Neural cell (in vitro differentiated cells): ENCODE results near the gene LFNG. TPM values are rescaled to one million over a fixed set of nuclear protein-coding genes. Genes with fewer than 3 reads are reported as not detected.

Experiments
- H2AFZ ChIP-seq: fragments of 200-600, 300-800 bp; sonication (generic), shearing (Covaris generic); 2 replicates; pipeline ENCODE4 v1.6.0; 2014; ENCODE audit warnings: low read depth, mild to moderate bottlenecking, antibody characterized with exemption, low read length, moderate library complexity
- H3F3A ChIP-seq: fragments of 200-600 bp; shearing (Covaris generic); 2 replicates; pipeline ENCODE4 v1.6.1; 2016; ENCODE audit warnings: mild to moderate bottlenecking, moderate library complexity, mixed read lengths, antibody characterized with exemption, low read length; ENCODE audit not compliant: insufficient read depth, poor library complexity, severe bottlenecking
- H3K27ac ChIP-seq: fragments of 200-600, 300-800 bp; sonication (generic), shearing (Covaris generic); 2 replicates; pipeline ENCODE4 v1.5.1; 2014; ENCODE audit warnings: mild to moderate bottlenecking, low read length, moderate library complexity
- H3K27me3 ChIP-seq: fragments of 300-800, 200-600 bp; sonication (generic), shearing (Covaris generic); 2 replicates; pipeline ENCODE4 v1.6.0; 2014; ENCODE audit warnings: mild to moderate bottlenecking, low read depth, low read length, moderate library complexity; ENCODE audit not compliant: insufficient read depth
- H3K36me3 ChIP-seq: fragments of 300-800, 200-600 bp; sonication (generic), shearing (Covaris generic); 2 replicates; pipeline ENCODE4 v1.5.1; 2014; ENCODE audit warnings: mild to moderate bottlenecking, antibody characterized with exemption, low read length, moderate library complexity; ENCODE audit not compliant: insufficient read depth
- H3K4me2 ChIP-seq: fragments of 300-800, 200-600 bp; sonication (generic), shearing (Covaris generic); 2 replicates; pipeline ENCODE4 v1.6.0; 2014; ENCODE audit warnings: mild to moderate bottlenecking, low read length
- H3K4me3 ChIP-seq: fragments of 300-800, 200-600 bp; sonication (generic), shearing (Covaris generic); 2 replicates; pipeline ENCODE4 v1.5.1; 2014; ENCODE audit warnings: mild to moderate bottlenecking, low read length, moderate library complexity
- H3K79me2 ChIP-seq: fragments of 200-600 bp; shearing (Covaris generic); replicated peaks from 2 replicates; pipeline ENCODE4 v1.6.0; 2014; ENCODE audit warnings: mild to moderate bottlenecking, low read length, moderate library complexity; ENCODE audit not compliant: insufficient read depth
- H3K9ac ChIP-seq: fragments of 300-800, 200-600 bp; sonication (generic), shearing (Covaris generic); 2 replicates; pipeline ENCODE4 v1.6.1; 2016; ENCODE audit warnings: mild to moderate bottlenecking, low read length, mixed read lengths
- H3K9me2 ChIP-seq: fragments of 200-600 bp; shearing (Covaris generic); 2 replicates; pipeline ENCODE4 v1.6.1; 2016; ENCODE audit warnings: mild to moderate bottlenecking, low read length, mixed read lengths; ENCODE audit not compliant: insufficient read depth
- H3K9me3 ChIP-seq: fragments of 200-600, 300-800 bp; sonication (generic), shearing (Covaris generic); 2 replicates; pipeline ENCODE4 v1.6.1; 2016; ENCODE audit warnings: mild to moderate bottlenecking, mixed run types, low read length, moderate library complexity, mixed read lengths
- H4K20me1 ChIP-seq: fragments of 200-600 bp; shearing (Covaris generic); 2 replicates; pipeline ENCODE4 v1.6.1; 2016; ENCODE audit warnings: mild to moderate bottlenecking, mixed run types; ENCODE audit not compliant: insufficient read depth
- EP300 ChIP-seq: fragments of 450-650 bp; conservative IDR thresholded peaks from 2 replicates; pipeline ENCODE4 v1.6.1; 2014; ENCODE audit warnings: antibody characterized with exemption, mild to moderate bottlenecking, moderate library complexity; ENCODE audit not compliant: poor library complexity, severe bottlenecking
- EZH2 ChIP-seq: fragments of 200-600, 300-800 bp; shearing (Covaris generic), sonication (generic); IDR thresholded peaks from 2 replicates; pipeline ENCODE4 v1.6.1; 2014; ENCODE audit warnings: antibody characterized with exemption, low read length, borderline replicate concordance, mild to moderate bottlenecking; ENCODE audit not compliant: insufficient read depth, poor library complexity, severe bottlenecking
- MXI1 ChIP-seq: fragments of 450-650 bp; conservative IDR thresholded peaks from 2 replicates; pipeline ENCODE4 v1.6.1; 2014; ENCODE audit warnings: antibody characterized with exemption, mild to moderate bottlenecking; ENCODE audit not compliant: poor library complexity, severe bottlenecking
- POLR2AphosphoS5 ChIP-seq: IDR thresholded peaks from 2 replicates; pipeline ENCODE4 v1.6.1; 2012
- RAD21 ChIP-seq: fragments of 450-650 bp; conservative IDR thresholded peaks from 2 replicates; pipeline ENCODE4 v1.6.1; 2014; ENCODE audit warnings: antibody characterized with exemption, mild to moderate bottlenecking, moderate library complexity
- SMC3 ChIP-seq: fragments of 450-650 bp; conservative IDR thresholded peaks from 2 replicates; pipeline ENCODE4 v1.6.1; 2014; ENCODE audit warnings: antibody characterized with exemption, mild to moderate bottlenecking, moderate library complexity; ENCODE audit not compliant: poor library complexity
- TAF1 ChIP-seq: IDR thresholded peaks from 2 replicates; pipeline ENCODE4 v1.6.1; 2012; ENCODE audit warnings: low read depth
- polyA plus RNA-seq: library from polyadenylated mRNA; depleted of rRNA; stranded (reverse); fragments of >200 nt; gene quantifications from 2 replicates; pipeline ENCODE4 v1.2.3, GENCODE V29; 2014
- TF ChIP-seq, protein P1 (sequence below): IDR thresholded peaks from 2 replicates; pipeline ENCODE4 v1.6.1; 2012; ENCODE audit warnings: borderline replicate concordance
- TF ChIP-seq, protein P2 (sequence below): fragments of 450-650 bp; IDR thresholded peaks from 2 replicates; pipeline ENCODE4 v1.5.1; 2014; ENCODE audit warnings: antibody characterized with exemption, mild to moderate bottlenecking, moderate library complexity; ENCODE audit not compliant: poor library complexity, severe bottlenecking

The LFNG gene
- polyA plus RNA-seq, 1 donor from 2014 or later = 0.30 TPM

DNA sequence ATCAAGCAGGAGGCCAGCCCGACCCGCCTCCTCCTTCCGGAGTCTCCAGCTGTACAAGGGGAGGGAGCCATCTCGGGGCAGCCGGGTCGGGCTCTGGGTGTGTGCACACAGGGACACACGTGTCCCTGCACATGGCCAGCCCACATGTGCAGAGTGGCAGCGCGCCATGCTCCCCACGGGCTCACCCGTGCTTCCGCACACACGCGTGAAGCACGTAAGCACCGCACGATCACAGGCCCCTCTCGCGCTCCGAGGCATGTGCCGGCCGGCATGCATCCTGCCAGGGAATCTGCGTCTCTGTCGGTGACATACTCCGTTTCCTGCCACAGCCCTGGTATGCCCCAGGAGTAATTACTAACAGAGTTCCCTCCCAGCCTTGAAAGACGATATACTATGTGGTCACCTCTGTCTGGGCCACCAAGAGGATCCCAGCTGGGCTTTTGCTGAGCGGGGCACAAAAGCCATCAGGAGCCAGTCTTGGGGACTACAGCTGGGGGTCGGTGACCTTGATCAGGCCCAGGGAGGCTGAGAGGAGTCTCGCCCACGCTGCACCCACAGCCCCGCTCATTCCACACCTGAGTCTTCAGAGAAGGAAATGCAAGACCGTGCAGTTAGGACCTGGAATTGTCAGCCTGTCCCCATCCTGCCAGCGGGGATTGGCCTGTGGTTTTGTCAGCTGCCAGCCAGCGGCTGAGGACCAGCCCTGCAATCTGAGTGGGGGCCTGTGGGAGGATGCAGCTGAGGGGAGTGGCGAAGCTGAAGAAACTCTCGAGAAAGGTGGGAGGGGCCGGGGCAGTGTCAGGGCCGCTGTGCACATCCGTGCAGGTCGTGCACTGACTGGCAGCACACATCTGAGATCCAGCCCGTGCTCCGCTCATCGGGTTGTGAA is 11.0 kb upstream of the LFNG start:
- Histone ChIP-seq H3K79me2 (no peaks in the 10 kb centered on the region), H3F3A (no peaks in the 10 kb centered on the region), H3K27me3 (no peaks in the 10 kb centered on the region), H3K9me2 (no peaks in the 10 kb centered on the region), H4K20me1 (no peaks in the 10 kb centered on the region), H3K4me2 (no peak overlapping the region), H3K4me3 (no peak overlapping the region), H3K27ac (no peak overlapping the region), H3K9me3 (no peaks in the 10 kb centered on the region), H3K36me3 (no peaks in the 10 kb centered on the region), H2AFZ (no peak overlapping the region), H3K9ac (no peak overlapping the region)
- TF ChIP-seq RAD21 (no peak), TAF1 (no peak), SMC3 (no peak), EZH2 (no peak), EP300 (no peak), MXI1 (no peak), POLR2AphosphoS5 (no peak)
- TF ChIP-seq, protein P1, sequence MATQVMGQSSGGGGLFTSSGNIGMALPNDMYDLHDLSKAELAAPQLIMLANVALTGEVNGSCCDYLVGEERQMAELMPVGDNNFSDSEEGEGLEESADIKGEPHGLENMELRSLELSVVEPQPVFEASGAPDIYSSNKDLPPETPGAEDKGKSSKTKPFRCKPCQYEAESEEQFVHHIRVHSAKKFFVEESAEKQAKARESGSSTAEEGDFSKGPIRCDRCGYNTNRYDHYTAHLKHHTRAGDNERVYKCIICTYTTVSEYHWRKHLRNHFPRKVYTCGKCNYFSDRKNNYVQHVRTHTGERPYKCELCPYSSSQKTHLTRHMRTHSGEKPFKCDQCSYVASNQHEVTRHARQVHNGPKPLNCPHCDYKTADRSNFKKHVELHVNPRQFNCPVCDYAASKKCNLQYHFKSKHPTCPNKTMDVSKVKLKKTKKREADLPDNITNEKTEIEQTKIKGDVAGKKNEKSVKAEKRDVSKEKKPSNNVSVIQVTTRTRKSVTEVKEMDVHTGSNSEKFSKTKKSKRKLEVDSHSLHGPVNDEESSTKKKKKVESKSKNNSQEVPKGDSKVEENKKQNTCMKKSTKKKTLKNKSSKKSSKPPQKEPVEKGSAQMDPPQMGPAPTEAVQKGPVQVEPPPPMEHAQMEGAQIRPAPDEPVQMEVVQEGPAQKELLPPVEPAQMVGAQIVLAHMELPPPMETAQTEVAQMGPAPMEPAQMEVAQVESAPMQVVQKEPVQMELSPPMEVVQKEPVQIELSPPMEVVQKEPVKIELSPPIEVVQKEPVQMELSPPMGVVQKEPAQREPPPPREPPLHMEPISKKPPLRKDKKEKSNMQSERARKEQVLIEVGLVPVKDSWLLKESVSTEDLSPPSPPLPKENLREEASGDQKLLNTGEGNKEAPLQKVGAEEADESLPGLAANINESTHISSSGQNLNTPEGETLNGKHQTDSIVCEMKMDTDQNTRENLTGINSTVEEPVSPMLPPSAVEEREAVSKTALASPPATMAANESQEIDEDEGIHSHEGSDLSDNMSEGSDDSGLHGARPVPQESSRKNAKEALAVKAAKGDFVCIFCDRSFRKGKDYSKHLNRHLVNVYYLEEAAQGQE = no peak
- TF ChIP-seq, protein P2, sequence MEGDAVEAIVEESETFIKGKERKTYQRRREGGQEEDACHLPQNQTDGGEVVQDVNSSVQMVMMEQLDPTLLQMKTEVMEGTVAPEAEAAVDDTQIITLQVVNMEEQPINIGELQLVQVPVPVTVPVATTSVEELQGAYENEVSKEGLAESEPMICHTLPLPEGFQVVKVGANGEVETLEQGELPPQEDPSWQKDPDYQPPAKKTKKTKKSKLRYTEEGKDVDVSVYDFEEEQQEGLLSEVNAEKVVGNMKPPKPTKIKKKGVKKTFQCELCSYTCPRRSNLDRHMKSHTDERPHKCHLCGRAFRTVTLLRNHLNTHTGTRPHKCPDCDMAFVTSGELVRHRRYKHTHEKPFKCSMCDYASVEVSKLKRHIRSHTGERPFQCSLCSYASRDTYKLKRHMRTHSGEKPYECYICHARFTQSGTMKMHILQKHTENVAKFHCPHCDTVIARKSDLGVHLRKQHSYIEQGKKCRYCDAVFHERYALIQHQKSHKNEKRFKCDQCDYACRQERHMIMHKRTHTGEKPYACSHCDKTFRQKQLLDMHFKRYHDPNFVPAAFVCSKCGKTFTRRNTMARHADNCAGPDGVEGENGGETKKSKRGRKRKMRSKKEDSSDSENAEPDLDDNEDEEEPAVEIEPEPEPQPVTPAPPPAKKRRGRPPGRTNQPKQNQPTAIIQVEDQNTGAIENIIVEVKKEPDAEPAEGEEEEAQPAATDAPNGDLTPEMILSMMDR = no peak

GRCh38 chr7:2509298-2509906 is 10.2 kb upstream of the LFNG start:
- TF ChIP-seq EZH2 = no peak
- Histone ChIP-seq H3K27me3 (no peaks in the 10 kb centered on the region), H3K36me3 (no peaks in the 10 kb centered on the region), H3K9me2 (no peaks in the 10 kb centered on the region), H2AFZ (no peak overlapping the region), H3K4me2 (no peak overlapping the region), H3K9ac (no peak overlapping the region), H4K20me1 (no peaks in the 10 kb centered on the region), H3F3A (no peaks in the 10 kb centered on the region), H3K27ac (no peak overlapping the region), H3K4me3 (no peak overlapping the region), H3K9me3 (no peaks in the 10 kb centered on the region), H3K79me2 (no peaks in the 10 kb centered on the region)
